ENCODE measurements around the gene AP1M2.

DNA sequence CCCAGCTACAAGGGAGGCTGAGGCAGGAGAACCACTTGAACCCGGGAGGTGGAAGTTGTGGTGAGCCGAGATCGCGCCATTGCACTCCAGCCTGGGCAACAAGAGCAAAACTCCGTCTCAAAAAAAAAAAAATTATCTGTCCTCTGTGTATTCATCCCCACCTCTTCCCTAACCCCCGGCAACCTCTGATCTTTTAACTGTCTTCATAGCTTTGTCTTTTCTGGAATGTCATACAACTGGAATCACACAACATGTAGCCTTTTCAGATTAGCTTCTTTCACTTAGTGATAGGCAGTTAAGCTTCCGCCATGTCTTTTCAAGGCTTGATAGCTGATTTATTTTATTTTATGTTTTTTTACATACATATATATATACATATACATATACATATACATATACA is 61.5 kb downstream of the AP1M2 start:
- TF ChIP-seq CTCF (IDR thresholded peaks at IDR 0.05; ENCODE audit: extremely low read depth in 1 of 2, insufficient read depth in 1 of 2, low read depth in 1 of 2, low read length in 2 of 2): no peak
- TF ChIP-seq POLR2AphosphoS5 (IDR thresholded peaks at IDR 0.05; ENCODE audit: insufficient read depth, low read depth, low read length): no peak
- no peak for TF ChIP-seq EZH2 (IDR thresholded peaks at IDR 0.05; ENCODE audit: borderline replicate concordance, low read depth, low read length, severe bottlenecking)
- no peak for TF ChIP-seq POLR2A (IDR thresholded peaks at IDR 0.05; ENCODE audit: low read depth, low read length)
- no peak for TF ChIP-seq MYC (IDR thresholded peaks at IDR 0.05; ENCODE audit: low read depth, low read length)
- TF ChIP-seq MAX (IDR thresholded peaks at IDR 0.05; ENCODE audit: insufficient read depth, insufficient read length): no peak
- TF ChIP-seq GATA2 (IDR thresholded peaks at IDR 0.05; ENCODE audit: insufficient read depth, insufficient read length, low read depth, low read length): no peak
- TF ChIP-seq FOS (IDR thresholded peaks at IDR 0.05; ENCODE audit: borderline replicate concordance, insufficient read depth, low read length): no peak
- TF ChIP-seq JUN (IDR thresholded peaks at IDR 0.05; ENCODE audit: borderline replicate concordance, insufficient read depth, insufficient read length, low read depth): no peak

Data from endothelial cell of umbilical vein (primary cell).